Measurements from ENCODE around the gene ANKRD55. TPM values are rescaled to one million over a fixed set of nuclear protein-coding genes. Genes with fewer than 3 reads are reported as not detected.

ANKRD55 gene
- total and polyA plus RNA-seq, 4 donors: 0.37 to 1.9 (median 1.4) TPM

DNA sequence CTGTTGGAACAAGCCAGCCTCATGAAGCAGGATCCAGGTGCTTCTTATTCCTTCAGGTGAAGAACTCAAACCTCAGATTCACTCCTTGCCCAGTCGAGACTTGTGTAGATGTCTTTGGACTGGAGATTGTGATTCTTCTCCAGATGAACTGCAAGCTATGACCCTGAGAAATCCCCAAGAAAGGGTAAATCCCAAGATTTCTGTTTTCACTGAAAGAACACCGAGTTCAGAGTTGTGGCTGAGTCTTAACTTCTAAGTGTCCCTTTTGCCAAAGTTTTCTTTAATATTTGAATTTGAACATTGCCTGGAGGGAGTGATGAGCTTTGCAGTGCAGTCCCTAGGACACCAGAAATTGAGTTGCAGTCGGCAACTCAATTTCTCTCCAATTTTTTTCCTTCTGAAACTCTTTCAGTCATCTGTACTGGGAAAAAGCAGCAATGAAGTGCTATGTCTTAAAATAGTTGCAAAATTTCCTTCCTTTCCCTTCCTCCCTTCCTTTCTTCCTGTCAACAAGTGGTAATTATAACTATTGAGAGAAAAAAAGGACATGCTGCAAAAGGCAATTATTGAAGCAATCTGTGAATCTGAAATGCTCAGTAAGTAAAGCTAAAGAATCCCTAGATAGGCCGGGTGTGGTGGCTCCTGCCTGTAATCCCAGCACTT is 56.1 kb downstream of the ANKRD55 start:
- Histone ChIP-seq H3K27me3 (ENCODE audit: control insufficient read depth in 4 of 4, insufficient read depth in 4 of 4, low read length in 3 of 4) (no peaks in the 10 kb centered on the region), H3K4me1 (ENCODE audit: control insufficient read depth in 4 of 4, insufficient read depth in 4 of 4, low read length in 3 of 4) (no peaks in the 10 kb centered on the region)

DNA sequence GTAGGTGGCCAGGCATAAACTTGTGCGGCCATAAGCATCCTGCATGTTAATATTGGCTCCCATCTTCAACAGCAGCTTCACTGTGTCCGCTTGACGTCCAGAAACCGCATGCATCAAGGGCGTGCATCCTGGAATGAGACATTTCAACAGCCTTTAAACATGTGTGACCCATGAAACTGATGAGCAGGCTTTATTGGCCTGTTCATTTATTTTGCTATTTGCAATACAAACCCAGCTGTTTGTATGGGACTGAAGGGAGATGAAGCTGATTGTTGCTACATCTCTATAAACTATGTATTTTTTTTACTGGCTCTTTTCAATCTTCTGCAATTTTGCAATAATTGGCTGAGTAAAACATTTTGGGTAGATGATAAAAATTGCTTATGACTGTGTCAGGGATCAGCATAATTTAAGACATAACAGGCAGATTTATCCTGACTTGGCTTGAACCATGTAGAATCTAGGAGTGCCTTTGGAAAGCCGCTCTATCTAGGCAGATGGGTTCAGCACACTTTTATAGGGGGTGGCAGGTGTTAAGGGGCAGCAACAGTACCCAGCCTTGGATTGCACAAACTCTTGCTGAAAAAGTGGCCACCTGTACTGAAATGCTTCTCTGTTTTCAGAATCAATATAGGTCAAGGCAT is 56.9 kb downstream of the ANKRD55 start:
- H3K27ac ChIP-seq (ENCODE audit: low read depth in 1 of 2, low read length in 2 of 2): peak overlapping the region in 1 of 2 donors; percentile 20
- WGBS: 87% methylated on average over 6 of the region's 6 CpGs
- no peak overlapping the region for H3K4me3 ChIP-seq (ENCODE audit: low read depth in 1 of 3, low read length in 3 of 3)
- no peak for TF ChIP-seq EGR1 (IDR thresholded peaks at IDR 0.05; ENCODE audit: low read depth in 2 of 2)
- no peak for TF ChIP-seq YY1 (IDR thresholded peaks at IDR 0.05)
- no peak for TF ChIP-seq RAD21 (IDR thresholded peaks at IDR 0.05)
- no peak for TF ChIP-seq SP1 (IDR thresholded peaks at IDR 0.05)
- no peak for TF ChIP-seq NR2F2 (IDR thresholded peaks at IDR 0.05)
- no peak for TF ChIP-seq HNF4A (conservative IDR thresholded peaks at IDR 0.05)
- no peak for TF ChIP-seq FOXA1 (IDR thresholded peaks at IDR 0.05)
- TF ChIP-seq, protein P1, sequence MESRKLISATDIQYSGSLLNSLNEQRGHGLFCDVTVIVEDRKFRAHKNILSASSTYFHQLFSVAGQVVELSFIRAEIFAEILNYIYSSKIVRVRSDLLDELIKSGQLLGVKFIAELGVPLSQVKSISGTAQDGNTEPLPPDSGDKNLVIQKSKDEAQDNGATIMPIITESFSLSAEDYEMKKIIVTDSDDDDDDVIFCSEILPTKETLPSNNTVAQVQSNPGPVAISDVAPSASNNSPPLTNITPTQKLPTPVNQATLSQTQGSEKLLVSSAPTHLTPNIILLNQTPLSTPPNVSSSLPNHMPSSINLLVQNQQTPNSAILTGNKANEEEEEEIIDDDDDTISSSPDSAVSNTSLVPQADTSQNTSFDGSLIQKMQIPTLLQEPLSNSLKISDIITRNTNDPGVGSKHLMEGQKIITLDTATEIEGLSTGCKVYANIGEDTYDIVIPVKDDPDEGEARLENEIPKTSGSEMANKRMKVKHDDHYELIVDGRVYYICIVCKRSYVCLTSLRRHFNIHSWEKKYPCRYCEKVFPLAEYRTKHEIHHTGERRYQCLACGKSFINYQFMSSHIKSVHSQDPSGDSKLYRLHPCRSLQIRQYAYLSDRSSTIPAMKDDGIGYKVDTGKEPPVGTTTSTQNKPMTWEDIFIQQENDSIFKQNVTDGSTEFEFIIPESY (IDR thresholded peaks at IDR 0.05): no peak
- TF ChIP-seq GABPA (IDR thresholded peaks at IDR 0.05 in 1 of 2, conservative IDR thresholded peaks at IDR 0.05 in 1 of 2): no peak
- TF ChIP-seq, protein P2, sequence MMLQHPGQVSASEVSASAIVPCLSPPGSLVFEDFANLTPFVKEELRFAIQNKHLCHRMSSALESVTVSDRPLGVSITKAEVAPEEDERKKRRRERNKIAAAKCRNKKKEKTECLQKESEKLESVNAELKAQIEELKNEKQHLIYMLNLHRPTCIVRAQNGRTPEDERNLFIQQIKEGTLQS (IDR thresholded peaks at IDR 0.05): no peak
- TF ChIP-seq, protein P3, sequence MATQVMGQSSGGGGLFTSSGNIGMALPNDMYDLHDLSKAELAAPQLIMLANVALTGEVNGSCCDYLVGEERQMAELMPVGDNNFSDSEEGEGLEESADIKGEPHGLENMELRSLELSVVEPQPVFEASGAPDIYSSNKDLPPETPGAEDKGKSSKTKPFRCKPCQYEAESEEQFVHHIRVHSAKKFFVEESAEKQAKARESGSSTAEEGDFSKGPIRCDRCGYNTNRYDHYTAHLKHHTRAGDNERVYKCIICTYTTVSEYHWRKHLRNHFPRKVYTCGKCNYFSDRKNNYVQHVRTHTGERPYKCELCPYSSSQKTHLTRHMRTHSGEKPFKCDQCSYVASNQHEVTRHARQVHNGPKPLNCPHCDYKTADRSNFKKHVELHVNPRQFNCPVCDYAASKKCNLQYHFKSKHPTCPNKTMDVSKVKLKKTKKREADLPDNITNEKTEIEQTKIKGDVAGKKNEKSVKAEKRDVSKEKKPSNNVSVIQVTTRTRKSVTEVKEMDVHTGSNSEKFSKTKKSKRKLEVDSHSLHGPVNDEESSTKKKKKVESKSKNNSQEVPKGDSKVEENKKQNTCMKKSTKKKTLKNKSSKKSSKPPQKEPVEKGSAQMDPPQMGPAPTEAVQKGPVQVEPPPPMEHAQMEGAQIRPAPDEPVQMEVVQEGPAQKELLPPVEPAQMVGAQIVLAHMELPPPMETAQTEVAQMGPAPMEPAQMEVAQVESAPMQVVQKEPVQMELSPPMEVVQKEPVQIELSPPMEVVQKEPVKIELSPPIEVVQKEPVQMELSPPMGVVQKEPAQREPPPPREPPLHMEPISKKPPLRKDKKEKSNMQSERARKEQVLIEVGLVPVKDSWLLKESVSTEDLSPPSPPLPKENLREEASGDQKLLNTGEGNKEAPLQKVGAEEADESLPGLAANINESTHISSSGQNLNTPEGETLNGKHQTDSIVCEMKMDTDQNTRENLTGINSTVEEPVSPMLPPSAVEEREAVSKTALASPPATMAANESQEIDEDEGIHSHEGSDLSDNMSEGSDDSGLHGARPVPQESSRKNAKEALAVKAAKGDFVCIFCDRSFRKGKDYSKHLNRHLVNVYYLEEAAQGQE (IDR thresholded peaks at IDR 0.05): no peak
- TF ChIP-seq FOXA2 (IDR thresholded peaks at IDR 0.05): no peak
- no peaks in the 10 kb centered on the region for H3K4me1 ChIP-seq (ENCODE audit: control insufficient read depth in 4 of 4, insufficient read depth in 4 of 4, low read length in 3 of 4)
- no peak for DNase-seq (ENCODE audit: low spot score)
- H3K36me3 ChIP-seq (ENCODE audit: control insufficient read depth in 4 of 4, insufficient read depth in 3 of 4, low read depth in 1 of 4, low read length in 3 of 4): no peaks in the 10 kb centered on the region
- no peaks in the 10 kb centered on the region for H3K27me3 ChIP-seq (ENCODE audit: control insufficient read depth in 4 of 4, insufficient read depth in 4 of 4, low read length in 3 of 4)
- no peak overlapping the region for H3K9ac ChIP-seq (ENCODE audit: low read depth in 1 of 2, low read length in 2 of 2)
- H3K9me3 ChIP-seq (ENCODE audit: control insufficient read depth in 4 of 4, low read length in 3 of 4): no peaks in the 10 kb centered on the region

More for the DNA sequence above, 56.1 kb downstream of the ANKRD55 start:
- no peak overlapping the region for H3K27ac ChIP-seq (ENCODE audit: low read depth in 1 of 2, low read length in 2 of 2)
- DNase-seq (ENCODE audit: low spot score): no peak
- no peaks in the 10 kb centered on the region for H3K9me3 ChIP-seq (ENCODE audit: control insufficient read depth in 4 of 4, low read length in 3 of 4)
- no peaks in the 10 kb centered on the region for H3K36me3 ChIP-seq (ENCODE audit: control insufficient read depth in 4 of 4, insufficient read depth in 3 of 4, low read depth in 1 of 4, low read length in 3 of 4)
- 73% methylated on average over 4 of the region's 4 CpGs for WGBS
- TF ChIP-seq TAF1 (conservative IDR thresholded peaks at IDR 0.05): no peak
- TF ChIP-seq FOXA2 (IDR thresholded peaks at IDR 0.05): no peak
- no peak for TF ChIP-seq HNF4A (conservative IDR thresholded peaks at IDR 0.05)
- no peak for TF ChIP-seq JUND (IDR thresholded peaks at IDR 0.05)
- no peak overlapping the region for H3K9ac ChIP-seq (ENCODE audit: low read depth in 1 of 2, low read length in 2 of 2)
- H3K4me3 ChIP-seq (ENCODE audit: low read depth in 1 of 3, low read length in 3 of 3): no peak overlapping the region
